ENCODE results near the gene ANKRD11. TPM values are rescaled to one million over a fixed set of nuclear protein-coding genes. Genes with fewer than 3 reads are reported as not detected.

ANKRD11 gene
- total and polyA plus RNA-seq, 2 donors (not counting 3 experiments of a cell fraction or from before 2014, with no cell fraction given), result 55.8 to 191 TPM

DNA sequence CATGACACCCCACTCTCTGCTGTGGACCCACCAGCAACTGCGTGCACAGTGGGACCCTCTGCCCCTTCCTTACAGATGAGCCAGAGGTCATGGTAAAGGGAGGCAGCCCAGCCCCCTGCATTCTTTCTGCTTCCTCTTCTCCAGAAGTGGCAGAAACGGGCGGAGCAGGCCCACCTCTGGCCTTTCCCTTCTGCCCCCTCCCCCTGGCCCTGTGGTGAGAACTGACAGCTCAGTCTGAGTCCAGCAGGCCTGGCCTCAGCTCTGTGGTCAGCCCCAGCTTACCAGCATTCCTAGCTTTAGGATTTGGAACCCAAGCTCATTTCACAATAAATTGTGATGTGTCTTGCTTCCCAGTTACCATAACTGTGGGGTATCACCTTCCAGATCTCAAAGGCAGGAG lies 4.8 kb upstream of the ANKRD11 start:
- Histone ChIP-seq H2AFZ (ENCODE audit: low read depth, low read length) (no peak overlapping the region), H3K4me1 (ENCODE audit: control insufficient read depth, extremely low read depth, insufficient read depth, low read length) (peaks cover 11% of the 10 kb centered on the region), H3K79me2 (ENCODE audit: control insufficient read depth, insufficient read depth, low read length) (peaks cover 13% of the 10 kb centered on the region), H3K36me3 (ENCODE audit: control insufficient read depth in 2 of 2, extremely low read depth in 1 of 2, insufficient read depth in 2 of 2, low read length in 2 of 2) (peaks cover 0 to 2% of the 10 kb centered on the region in 2 experiments), H3K9me1 (replicated peaks; ENCODE audit: control insufficient read depth, extremely low read depth, insufficient read depth, low read length) (no peaks in the 10 kb centered on the region), H4K20me1 (replicated peaks; ENCODE audit: control insufficient read depth, extremely low read depth, insufficient read depth, low read length) (no peaks in the 10 kb centered on the region), H3K9me3 (replicated peaks; ENCODE audit: control insufficient read depth, insufficient read depth, low read length) (no peaks in the 10 kb centered on the region), H3K9ac (replicated peaks; ENCODE audit: extremely low read depth, insufficient read depth, low read length) (no peak overlapping the region), H3K4me2 (ENCODE audit: insufficient read depth, low read length) (no peak overlapping the region), H3K4me3 (replicated peaks in 1 of 3; ENCODE audit: insufficient read depth in 1 of 3, low read depth in 1 of 3, low read length in 3 of 3) (no peak overlapping the region), H3K27ac (ENCODE audit: insufficient read depth, low read depth, low read length) (no peak overlapping the region), H3K27me3 (ENCODE audit: control insufficient read depth in 2 of 2, insufficient read depth in 2 of 2, low read length in 2 of 2) (no peaks in the 10 kb centered on the region)
- FAIRE-seq (no peak), DNase-seq (ENCODE audit: low read depth, low spot score) (no peak)
- TF ChIP-seq, protein P1, sequence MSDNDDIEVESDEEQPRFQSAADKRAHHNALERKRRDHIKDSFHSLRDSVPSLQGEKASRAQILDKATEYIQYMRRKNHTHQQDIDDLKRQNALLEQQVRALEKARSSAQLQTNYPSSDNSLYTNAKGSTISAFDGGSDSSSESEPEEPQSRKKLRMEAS (IDR thresholded peaks at IDR 0.05; ENCODE audit: insufficient read depth, insufficient read length), result no peak
- TF ChIP-seq, protein P2, sequence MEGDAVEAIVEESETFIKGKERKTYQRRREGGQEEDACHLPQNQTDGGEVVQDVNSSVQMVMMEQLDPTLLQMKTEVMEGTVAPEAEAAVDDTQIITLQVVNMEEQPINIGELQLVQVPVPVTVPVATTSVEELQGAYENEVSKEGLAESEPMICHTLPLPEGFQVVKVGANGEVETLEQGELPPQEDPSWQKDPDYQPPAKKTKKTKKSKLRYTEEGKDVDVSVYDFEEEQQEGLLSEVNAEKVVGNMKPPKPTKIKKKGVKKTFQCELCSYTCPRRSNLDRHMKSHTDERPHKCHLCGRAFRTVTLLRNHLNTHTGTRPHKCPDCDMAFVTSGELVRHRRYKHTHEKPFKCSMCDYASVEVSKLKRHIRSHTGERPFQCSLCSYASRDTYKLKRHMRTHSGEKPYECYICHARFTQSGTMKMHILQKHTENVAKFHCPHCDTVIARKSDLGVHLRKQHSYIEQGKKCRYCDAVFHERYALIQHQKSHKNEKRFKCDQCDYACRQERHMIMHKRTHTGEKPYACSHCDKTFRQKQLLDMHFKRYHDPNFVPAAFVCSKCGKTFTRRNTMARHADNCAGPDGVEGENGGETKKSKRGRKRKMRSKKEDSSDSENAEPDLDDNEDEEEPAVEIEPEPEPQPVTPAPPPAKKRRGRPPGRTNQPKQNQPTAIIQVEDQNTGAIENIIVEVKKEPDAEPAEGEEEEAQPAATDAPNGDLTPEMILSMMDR (IDR thresholded peaks at IDR 0.05; ENCODE audit: extremely low read depth in 1 of 2, insufficient read depth in 1 of 2, low read depth in 1 of 2, low read length in 2 of 2), result no peak
- TF ChIP-seq POLR2AphosphoS5 (IDR thresholded peaks at IDR 0.05; ENCODE audit: insufficient read depth, low read depth, low read length) (no peak), POLR2A (IDR thresholded peaks at IDR 0.05; ENCODE audit: low read depth, low read length) (no peak), MYC (IDR thresholded peaks at IDR 0.05; ENCODE audit: low read depth, low read length) (no peak), EZH2 (IDR thresholded peaks at IDR 0.05; ENCODE audit: borderline replicate concordance, low read depth, low read length, severe bottlenecking) (no peak), GATA2 (IDR thresholded peaks at IDR 0.05; ENCODE audit: insufficient read depth, insufficient read length, low read depth, low read length) (no peak), FOS (IDR thresholded peaks at IDR 0.05; ENCODE audit: borderline replicate concordance, insufficient read depth, low read length) (no peak), JUN (IDR thresholded peaks at IDR 0.05; ENCODE audit: borderline replicate concordance, insufficient read depth, insufficient read length, low read depth) (no peak)
- dilution Hi-C loops (cut with MboI; ENCODE audit: extremely low pct_ligation_motif_present, low sequenced_read_pairs), result no loop called here
- CTCF ChIA-PET, result interaction anchor here (0.8 to 1.9 kb wide), 3 partner anchors 14 to 62 kb away, joined by 3 to 5 read pairs (median 4); partner anchors contain the start of gene SPG7
- intact Hi-C loops (cut with micrococcal nuclease), result no loop called here
- no TSS peak for BruUV-seq (replicated peaks)
- POLR2A ChIA-PET, result no interaction called here
